ENCODE measurements around the gene PLEKHA7.
A peak's percentile ranks its signal among the peaks of the same experiment; 100 is the strongest.

PLEKHA7 gene

GRCh38 chr11:16793009-16793408 lies 221.2 kb downstream of the PLEKHA7 start:
- H3K4me3 ChIP-seq (replicated peaks; ENCODE audit: low read depth, low read length), result no peak overlapping the region
- no peak for TF ChIP-seq CTCF (IDR thresholded peaks at IDR 0.05; ENCODE audit: low read depth, low read length, missing control alignments)
- no peak for DNase-seq (ENCODE audit: extremely low read depth, low read depth)

- DNase-seq (ENCODE audit: extremely low read depth, low read depth), result no peak
- TF ChIP-seq CTCF (IDR thresholded peaks at IDR 0.05; ENCODE audit: low read depth, low read length, missing control alignments), result no peak
- no peak overlapping the region for H3K4me3 ChIP-seq (replicated peaks; ENCODE audit: low read depth, low read length)
Observed at GRCh38 chr11:16792426-16792825, 221.8 kb downstream of the PLEKHA7 start.

GRCh38 chr11:16791191-16791961 lies 222.8 kb downstream of the PLEKHA7 start:
- TF ChIP-seq CTCF (IDR thresholded peaks at IDR 0.05; ENCODE audit: low read depth, low read length, missing control alignments), result no peak
- peak; percentile 81 for DNase-seq (ENCODE audit: extremely low read depth, low read depth)
- no peak overlapping the region for H3K4me3 ChIP-seq (replicated peaks; ENCODE audit: low read depth, low read length)

- H3K4me3 ChIP-seq (replicated peaks; ENCODE audit: low read depth, low read length), result no peak overlapping the region
- DNase-seq (ENCODE audit: extremely low read depth, low read depth), result no peak
- no peak for TF ChIP-seq CTCF (IDR thresholded peaks at IDR 0.05; ENCODE audit: low read depth, low read length, missing control alignments)
Observed at GRCh38 chr11:16790486-16791190, 223.6 kb downstream of the PLEKHA7 start.

GRCh38 chr11:16789560-16790485 lies 224.4 kb downstream of the PLEKHA7 start:
- no peak overlapping the region for H3K4me3 ChIP-seq (replicated peaks; ENCODE audit: low read depth, low read length)

More at GRCh38 chr11:16789560-16790485, 224.4 kb downstream of the PLEKHA7 start:
- TF ChIP-seq CTCF (IDR thresholded peaks at IDR 0.05; ENCODE audit: low read depth, low read length, missing control alignments), result no peak
- no peak for DNase-seq (ENCODE audit: extremely low read depth, low read depth)

All from HFF-Myc (cell line).